HG03558 (cell line): ENCODE measurements around the gene CKLF.
A peak's percentile ranks its signal among the peaks of the same experiment; 100 is the strongest.
"Not testable (repeated sequence)": the region's sequence is repeated elsewhere in the genome, so short reads cannot be mapped to it uniquely, and the experiment has no call there.

Source experiments
- ATAC-seq: cut with Tn5 transposase; IDR thresholded peaks from one replicate; pipeline ENCODE4 v1.9.1; 2021; ENCODE audit warnings: moderate number of reproducible peaks; ENCODE audit not compliant: unreplicated experiment; ENCODE audit errors: extremely low read depth

CKLF gene, protein sequence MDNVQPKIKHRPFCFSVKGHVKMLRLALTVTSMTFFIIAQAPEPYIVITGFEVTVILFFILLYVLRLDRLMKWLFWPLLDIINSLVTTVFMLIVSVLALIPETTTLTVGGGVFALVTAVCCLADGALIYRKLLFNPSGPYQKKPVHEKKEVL

DNA sequence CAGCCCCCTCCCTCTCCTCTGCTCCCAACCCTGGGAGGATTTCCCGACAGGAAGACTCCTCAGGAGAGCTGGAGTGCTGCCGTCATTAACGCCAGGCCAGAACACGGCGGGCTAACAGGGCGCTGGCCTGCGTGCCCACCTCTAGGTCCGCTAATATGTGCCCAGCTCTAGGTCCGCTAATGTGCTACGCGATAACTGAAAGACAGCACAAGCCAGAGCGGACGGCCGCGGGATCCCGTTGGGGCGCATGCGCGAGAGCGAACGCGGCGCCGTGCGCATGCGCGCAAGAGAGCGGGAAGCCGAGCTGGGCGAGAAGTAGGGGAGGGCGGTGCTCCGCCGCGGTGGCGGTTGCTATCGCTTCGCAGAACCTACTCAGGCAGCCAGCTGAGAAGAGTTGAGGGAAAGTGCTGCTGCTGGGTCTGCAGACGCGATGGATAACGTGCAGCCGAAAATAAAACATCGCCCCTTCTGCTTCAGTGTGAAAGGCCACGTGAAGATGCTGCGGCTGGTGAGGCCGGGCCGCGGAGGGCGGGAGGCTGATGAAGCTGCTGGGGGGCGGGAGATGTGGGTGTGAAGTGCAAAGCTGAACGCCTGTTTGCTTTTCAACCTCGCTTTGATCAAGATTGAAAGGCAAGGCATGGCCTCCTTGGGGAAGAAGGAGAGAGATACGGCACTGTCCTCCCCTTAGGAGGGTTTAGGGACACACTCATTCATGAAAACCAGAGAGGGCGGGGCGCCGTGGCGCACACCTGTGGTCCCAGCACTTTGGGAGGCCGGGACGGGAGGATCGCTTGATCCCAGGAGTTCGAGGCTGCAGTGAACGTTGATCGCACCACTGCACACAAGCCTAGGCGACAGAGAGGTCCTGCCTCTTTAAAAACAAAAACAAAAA lies at the start of gene CKLF:
Gene CKLF (plus strand): TSS at position 291 of the 892 bp plus-strand sequence. CDS start 140 bp downstream, at position 431.
- ATAC-seq = peak; percentile 58

DNA sequence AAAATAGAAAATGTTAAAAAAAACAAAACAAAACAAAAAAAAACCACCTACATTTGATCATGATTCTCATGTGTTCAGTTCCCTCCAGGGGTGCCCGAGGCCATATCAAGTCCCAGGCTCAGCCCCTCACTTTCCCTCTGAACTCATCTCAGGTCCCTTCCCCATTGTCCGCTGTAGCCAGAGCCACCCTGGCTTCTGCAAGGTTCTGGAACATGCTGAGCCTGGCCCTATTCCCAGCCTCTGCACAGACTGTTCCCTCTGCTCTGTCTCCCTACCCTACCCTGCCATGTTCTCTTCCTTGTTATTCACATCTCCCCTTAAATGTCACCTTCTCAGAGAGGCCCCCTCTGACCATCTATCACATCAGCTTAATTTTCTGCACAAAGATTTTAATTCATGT lies 49.3 kb upstream of the CKLF start:
- no peak for ATAC-seq

GRCh38 chr16:66503612-66504011 lies 48.8 kb upstream of the CKLF start:
- no peak for ATAC-seq

GRCh38 chr16:66507731-66508239 lies 44.6 kb upstream of the CKLF start:
- no peak for ATAC-seq

DNA sequence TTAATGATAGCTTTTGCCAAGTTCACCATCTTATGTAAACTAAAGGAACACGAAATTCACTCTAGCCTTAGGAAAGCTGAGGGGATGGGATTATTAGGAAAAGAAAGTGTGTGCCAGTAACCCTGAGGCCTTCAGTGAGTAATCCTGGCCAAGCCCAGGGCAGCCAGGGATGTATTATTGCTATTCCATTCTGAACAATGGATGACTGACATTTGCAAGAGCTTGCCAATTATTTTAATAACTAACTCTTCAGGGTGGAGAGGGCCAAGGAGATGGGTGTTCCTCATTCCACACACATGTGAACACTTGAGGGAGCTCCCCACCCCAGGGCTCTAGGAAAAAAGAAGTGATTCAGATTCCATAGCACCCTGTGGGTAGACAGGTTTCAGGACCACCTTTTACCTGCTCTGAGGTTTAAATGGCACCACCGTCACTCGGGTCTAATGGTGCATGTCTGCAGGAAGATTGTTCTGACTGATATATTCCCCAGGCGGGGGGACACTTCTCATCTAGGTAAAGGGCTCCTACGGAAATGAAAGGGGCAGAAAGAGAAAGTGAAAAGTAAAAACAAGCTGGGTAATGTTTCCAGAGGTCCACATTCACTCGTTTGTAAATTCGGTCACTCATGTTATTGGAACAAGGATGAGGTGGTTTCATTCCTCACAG lies 44.0 kb upstream of the CKLF start:
- no peak for ATAC-seq

GRCh38 chr16:66508914-66509496 lies 43.4 kb upstream of the CKLF start:
- no peak for ATAC-seq

DNA sequence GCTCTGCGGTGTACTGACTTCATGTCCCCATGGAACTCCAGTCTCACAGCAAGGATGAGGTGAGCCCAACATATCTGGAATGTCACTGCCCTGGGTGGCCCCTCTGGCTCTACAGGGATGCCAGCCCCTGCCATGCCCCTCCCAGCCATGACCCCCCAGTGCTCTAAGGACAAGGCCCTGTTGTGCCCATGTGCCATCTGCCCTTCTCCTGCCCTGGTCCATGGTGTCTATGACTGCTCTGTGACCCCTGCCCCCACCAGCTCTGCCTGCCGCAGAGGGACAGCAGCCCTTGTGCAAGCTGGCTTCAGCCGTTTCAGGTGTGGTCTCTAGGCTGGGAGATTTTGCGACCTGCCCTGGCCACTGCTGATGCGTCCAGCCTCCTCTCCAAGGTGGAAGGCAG lies 42.8 kb upstream of the CKLF start:
- no peak for ATAC-seq

DNA sequence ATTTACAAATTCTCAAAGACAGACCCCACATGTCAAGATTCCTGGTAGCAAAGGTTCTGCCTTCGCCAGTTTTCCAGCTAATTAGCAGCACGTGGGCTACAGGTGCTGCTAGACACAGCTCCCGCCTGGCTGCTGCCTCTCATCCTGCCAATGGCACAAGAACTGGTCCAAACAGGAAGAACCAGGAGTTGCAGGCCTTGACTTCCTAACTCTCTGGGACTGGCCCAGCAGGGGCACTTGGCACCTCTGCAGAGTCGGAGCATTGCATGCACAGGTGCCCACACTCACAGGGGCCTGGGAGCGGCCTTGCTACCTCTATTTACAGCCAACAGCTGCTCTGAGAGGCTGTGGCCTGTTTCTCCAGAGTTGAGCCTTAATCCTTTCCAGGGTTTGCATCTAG lies 42.1 kb upstream of the CKLF start:
- ATAC-seq = no peak

DNA sequence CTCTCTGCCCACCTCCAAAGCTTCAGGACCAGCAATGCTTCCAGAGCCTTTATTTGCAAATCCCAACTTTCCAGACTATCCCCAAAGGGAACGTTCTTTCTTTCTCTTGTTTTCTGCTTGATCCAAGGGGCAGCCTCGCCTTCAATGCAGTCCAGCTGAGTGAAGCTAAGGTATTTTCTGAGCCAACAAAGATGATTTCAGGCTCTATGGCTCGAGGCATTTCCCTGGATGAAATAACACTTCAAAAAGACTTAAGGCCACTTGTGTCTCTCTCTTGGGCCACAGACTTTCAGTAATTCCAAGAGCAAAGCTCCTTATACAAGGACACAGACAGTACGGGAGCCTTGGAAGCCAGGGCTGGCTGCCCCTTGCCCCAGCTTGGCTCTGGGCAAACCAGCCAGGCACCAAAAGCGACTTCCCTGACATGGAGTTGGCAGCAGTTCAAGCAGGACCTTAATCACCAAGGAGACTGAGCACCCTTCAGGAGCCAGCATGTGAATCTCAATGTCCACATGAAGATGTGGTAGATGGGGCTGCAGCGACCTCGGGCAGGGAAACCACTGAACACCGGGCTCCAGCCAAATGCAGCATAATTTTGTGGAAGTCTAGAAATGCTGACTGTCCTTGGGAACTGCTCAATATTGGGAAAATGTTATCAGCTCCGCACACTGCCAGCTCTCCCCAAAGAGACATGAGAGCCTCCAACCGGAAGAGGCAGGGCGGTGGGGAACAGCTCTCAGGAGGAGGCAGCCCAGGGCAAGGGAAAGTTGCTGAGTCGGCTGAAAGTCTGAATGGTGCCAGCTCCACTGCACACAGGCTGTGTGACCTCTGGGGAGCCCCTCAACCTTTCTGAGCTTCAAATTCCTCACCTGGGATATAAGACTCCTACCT lies 41.4 kb upstream of the CKLF start:
- ATAC-seq = no peak

DNA sequence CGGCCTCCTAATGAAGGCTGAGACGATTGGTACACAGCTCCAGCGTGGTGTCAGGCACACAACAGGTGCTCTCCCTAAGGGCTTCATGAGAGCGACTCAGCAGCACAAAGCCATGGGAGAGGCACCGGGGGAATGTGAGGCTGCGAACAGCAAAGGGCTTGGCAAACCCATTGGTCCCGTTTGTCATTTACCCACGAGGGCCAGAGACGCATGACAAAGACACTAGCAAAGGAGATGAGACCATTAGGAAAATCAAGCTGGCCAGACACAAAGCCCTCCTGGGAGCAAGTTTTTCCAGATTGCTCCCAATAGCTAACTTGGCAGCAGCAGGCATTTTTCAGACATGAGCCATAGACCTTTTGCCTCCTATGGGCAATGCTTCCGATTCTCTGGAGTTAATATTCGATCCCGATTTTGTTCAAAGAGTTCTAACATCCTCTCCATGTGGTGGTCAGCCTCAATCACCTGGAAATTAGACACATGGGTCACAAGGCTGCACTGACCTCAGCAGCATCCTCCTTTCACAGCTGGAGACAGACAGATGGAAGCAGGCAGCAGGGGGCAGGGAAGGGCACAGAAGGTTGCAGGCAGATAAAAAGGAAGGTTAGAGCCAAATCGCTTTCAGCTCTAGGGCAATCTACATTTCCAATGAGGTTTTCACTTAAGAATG lies 40.6 kb upstream of the CKLF start:
- ATAC-seq = no peak

GRCh38 chr16:66512272-66513110 lies 39.9 kb upstream of the CKLF start:
- no peak for ATAC-seq

- ATAC-seq = no peak
Observed at GRCh38 chr16:66513111-66513723, 39.2 kb upstream of the CKLF start.

DNA sequence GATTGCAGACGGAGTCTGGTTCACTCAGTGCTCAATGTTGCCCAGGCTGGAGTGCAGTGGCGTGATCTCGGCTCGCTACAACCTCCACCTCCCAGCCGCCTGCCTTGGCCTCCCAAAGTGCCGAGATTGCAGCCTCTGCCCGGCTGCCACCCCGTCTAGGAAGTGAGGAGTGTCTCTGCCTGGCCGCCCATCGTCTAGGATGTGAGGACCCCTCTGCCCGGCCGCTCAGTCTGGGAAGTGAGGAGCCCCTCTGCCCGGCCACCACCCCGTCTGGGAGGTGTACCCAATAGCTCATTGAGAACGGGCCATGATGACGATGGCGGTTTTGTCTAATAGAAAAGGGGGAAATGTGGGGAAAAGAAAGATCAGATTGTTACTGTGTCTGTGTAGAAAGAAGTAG lies 38.0 kb upstream of the CKLF start:
- ATAC-seq = not testable (repeated sequence)

- ATAC-seq = not testable (repeated sequence)
Observed at GRCh38 chr16:66514980-66515595, 37.3 kb upstream of the CKLF start.

- ATAC-seq = peak; percentile 1
Observed at GRCh38 chr16:66515596-66516508, 36.5 kb upstream of the CKLF start.

GRCh38 chr16:66516509-66516807 lies 35.9 kb upstream of the CKLF start:
- ATAC-seq = no peak
